SK-MEL-5 (cell line): Measurements from ENCODE around the gene MYO18A. TPM values are rescaled to one million over a fixed set of nuclear protein-coding genes. Genes with fewer than 3 reads are reported as not detected.
"Not testable (repeated sequence)": the region's sequence is repeated elsewhere in the genome, so short reads cannot be mapped to it uniquely, and the experiment has no call there.

Experiments
- DNase-seq: peaks from one replicate; pipeline ENCODE4 v3.0.0-alpha.2; 2016; ENCODE audit warnings: low read depth, low spot score
- in situ Hi-C: cut with HindIII; loops from 2 replicates; pipeline ENCODE4 v1.10.0; 2016; ENCODE audit warnings: low sequenced_read_pairs, high pct_unique_total_duplicates, low pct_unique_long_range_greater_than_20kb
- total RNA-seq: library from RNA; depleted of rRNA; stranded (reverse); fragments of >200 nt; shearing (Covaris generic); gene quantifications from 2 replicates; pipeline ENCODE4 v1.2.3, GENCODE V29; 2014

MYO18A gene
- total RNA-seq, 1 experiment from 2014 or later: 14.9 TPM

DNA sequence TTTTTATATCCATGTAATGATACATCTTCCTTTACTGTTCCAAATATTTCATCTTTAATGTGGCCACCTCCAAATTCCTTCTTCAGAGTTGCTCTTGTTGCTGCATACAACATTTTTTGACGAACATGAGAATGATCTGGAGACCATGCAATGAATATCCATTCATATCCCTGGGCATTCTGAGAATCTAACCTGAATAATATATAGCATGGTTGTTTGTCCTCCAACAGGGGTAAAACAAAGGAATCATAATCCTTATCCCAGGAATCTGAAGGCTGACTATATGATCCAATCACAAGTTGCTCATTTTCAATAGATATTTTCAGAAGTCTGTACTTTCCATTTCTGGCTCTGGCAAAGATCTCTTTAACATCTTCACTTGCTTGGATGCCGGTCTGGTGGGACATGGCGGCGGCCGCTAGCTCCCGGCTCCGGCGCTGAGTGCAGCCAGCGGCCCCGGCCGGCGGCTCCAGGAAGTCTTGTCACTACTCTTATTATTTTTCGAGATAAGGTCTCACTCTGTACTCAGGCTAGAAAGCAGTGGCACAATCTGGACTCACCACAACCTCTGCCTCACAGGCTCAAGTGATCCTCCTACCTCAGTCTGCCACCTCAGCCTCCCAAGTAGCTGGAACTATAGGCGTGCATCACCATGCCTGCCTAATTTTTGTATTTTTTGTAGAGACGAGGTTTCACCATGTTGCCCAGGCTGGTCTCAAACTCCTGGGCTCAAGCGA lies 24.0 kb upstream of the MYO18A start:
- DNase-seq, in situ Hi-C loops: not testable (repeated sequence)

DNA sequence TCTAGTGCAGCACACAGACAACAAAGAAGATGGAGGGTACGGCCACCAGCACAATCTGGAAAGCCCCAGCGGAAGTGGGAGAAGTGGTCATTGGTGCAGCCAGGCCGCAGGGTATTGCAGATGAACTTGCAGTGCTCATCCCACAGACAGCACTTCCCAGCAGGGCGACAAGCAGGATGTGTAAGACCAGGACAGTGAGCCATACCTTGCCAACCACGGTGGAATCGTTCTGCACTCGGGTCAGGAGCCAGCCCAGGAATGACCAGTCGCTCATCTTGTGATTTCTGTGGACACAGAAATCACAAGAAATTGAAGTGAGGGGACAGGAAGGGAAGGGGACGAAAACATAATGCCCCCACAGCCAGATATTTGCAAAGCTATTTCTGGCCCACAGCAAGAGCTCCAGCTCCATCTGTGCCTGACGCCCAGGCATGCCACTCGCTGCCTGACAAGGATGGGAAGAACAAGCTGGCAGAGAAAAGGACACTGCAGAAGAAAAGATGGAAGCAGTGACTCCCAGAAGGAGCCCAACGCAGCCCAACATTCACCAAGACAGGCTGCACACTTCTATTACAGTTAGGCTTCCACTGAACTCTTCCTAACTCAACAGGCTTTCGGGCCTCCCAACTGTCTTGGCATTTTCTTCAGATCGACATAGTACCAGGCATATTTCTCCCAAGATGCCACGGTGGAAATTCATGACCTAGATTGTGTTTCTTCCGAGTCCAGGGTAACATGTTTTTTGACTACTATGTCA lies 17.5 kb upstream of the MYO18A start:
- in situ Hi-C loops: no loop called here
- DNase-seq: no peak

DNA sequence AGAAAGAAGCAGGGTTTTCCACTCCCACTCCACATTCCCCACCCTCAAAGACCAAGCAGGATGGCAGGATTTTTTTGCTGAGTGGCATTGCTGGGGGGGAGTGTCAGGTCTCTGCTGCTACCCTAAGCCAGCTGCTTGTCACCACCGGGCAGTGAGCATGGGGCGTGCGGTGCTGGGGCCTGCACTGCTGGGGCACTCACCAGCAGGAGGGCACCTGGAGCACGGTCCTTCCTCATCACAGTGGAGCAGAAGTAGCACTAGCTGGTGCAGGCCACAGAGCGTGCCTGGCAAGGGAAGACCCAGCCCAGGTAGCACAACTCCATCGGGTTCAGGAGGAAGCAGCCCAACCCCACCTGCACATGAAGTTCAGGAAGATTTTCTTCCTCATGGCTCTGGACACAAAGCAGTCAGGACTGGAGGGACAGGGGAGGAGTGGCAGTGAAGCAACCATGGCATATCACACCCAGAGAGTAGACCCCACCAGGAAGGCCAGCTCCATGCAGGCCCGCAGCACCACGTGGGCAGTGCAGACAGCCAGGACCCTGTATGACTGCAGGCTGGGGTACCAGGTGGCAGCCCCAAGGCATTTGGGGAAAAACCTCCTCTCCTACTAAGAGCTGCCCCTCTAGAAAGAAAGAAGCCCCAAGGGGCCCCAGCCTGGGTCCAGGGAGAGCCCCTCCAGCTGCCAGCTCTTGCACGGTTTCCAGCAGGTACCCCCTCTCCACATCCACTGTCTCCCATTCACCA lies 16.7 kb upstream of the MYO18A start:
- in situ Hi-C loops: no loop called here

DNA sequence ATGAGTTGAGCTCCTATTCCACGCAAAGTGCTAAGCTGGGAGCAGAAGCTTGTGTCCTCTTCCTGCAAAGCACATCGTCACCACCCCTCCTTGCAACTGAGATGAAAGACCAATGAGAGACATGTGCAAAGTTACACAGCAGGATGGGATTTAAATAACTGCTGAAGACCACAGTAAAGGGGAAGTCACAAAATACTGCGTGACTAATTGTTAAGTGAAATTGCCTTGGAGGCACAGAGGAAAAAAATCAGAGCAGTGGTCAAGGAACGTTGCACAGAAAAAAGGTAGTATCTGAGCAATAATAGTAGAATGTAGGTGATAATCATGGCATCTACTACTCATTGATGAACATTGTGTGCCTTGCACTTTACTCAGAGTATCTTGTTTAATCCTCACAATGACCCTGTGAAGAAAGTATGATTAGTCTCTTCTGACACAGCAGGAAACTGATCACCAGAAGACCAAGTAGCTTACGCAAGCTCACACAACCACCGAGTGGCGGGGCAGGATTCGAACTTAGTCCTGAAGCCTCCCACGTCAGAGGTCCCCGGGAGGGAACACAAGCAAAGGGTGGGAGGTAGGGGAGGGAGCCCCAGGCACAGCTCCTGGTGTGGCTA lies 15.4 kb upstream of the MYO18A start:
- in situ Hi-C loops: no loop called here
- peak; percentile 47 for DNase-seq

More for the DNA sequence above, 16.7 kb upstream of the MYO18A start:
- DNase-seq: no peak

DNA sequence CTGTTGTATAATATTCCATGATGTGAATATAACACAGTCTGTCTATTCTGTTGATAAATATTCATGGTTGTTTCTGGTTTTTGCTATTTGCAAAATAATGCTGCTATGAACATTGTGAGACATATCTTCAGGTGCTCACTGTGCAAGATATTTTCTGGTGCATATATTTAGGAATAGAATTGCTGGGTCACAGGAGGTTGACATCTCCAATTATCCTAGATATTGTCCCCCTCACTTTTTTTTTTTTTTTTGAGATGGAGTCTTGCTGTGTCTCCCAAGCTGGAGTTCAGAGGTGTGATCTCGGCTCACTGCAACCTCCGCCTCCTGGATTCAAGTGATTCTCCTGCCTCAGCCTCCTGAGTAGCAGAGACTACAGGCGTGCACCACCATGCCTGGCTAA lies 14.5 kb upstream of the MYO18A start:
- no peak for DNase-seq
- in situ Hi-C loops: no loop called here

DNA sequence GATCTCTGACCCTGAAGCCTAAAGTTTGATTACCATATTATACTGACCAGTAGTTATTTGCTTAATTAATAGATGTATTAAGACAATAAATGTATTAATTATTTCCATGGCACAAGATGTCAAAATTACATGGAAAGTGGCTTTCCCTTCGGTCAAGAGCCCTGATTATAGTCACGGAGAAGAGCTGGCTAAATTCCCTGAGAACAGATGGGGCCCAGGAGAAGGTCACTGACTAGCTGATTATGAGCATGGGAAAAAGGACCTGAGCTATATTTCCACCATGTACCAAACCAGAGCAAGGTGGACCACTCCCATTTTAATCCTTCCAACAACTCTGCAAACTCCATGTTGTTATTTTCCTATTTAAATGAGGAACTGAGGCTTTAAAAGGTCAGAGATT lies 12.9 kb upstream of the MYO18A start:
- in situ Hi-C loops: no loop called here
- no peak for DNase-seq

DNA sequence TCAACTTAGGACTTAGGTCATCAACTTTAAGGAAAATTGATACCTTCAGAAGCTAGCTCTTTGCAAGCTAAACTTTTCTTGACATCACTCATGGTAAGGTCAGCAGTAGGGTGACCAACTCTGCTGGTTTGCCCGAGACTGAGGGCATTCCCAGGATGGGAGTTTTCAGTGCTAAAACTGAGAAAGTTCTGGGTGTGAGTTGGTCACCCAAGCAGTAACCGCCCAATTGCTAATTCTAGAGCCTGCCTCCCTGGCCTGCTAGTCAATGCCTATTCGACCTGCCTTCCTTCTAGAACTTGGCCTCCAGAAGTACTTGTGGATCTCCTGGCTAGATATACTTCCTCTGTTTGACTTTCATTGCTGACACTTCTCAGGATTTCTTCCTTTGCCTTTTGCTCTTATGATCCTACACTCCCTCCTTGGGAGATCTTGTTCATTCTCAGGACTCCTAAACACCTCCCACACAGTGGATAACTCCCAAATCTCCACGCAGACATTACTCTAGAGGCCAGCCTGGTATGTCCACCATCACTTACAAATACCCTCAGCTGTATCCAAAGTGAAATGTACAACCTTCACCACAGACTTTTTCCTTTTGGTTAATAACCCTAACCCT lies 10.5 kb upstream of the MYO18A start:
- in situ Hi-C loops: no loop called here
- no peak for DNase-seq

DNA sequence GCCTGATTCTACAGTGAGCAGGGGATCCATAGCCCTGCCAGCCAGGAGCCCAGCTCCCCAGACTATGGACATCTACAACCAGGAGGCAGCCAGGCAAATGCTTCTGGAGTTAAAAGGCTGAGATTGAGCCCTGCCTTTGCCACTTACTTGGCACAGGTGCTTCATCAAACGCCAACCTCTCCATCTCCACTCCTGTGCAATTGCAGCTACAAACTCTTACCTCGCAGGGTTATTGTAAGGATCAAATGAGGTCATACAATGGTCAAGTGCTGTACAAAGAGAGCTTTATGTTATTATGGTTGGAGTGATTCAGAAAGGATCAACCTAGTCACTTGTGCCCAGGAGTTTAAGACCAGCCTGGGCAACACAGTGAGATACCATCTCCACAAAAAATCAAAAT lies 9.8 kb upstream of the MYO18A start:
- in situ Hi-C loops: no loop called here
- no peak for DNase-seq

DNA sequence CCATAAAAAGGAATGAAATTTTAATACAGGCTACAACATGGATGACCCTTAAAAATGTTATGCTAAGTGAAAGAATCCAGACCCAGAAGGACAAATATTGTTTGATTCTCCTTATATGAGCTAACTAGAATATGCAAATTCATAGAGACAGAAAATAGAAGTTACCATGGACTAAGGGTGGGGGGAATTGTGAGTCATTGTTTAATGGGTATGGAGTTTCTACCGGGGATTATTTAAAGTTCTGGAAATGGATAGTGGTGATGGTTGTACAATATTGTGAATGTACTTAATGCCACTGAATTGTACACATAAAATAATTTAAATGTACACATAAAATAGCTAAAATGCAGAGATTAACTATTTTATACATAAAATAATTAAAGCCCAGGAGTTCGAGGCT lies 9.2 kb upstream of the MYO18A start:
- in situ Hi-C loops: no loop called here
- DNase-seq: no peak

DNA sequence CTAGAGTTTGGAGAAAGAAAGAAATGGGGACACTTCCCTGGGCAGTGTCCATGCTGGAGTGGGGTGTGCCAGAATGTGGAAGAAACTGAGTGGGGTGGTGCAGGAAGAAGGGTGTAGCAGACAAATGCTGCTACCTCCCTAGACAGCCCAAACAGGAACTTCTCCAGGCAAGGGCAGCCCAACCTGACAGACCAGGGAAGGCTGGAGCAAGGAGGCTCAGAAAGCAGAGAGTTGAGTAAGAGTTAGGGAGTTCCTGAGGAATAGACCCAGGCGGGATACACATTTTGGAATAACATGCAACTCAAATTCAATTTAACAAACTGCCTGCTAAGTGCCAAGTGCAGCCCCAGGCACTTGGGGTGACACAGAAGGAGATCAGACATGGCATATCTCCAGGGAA lies 1.0 kb upstream of the MYO18A start:
- no peak for DNase-seq
- in situ Hi-C loops: no loop called here

DNA sequence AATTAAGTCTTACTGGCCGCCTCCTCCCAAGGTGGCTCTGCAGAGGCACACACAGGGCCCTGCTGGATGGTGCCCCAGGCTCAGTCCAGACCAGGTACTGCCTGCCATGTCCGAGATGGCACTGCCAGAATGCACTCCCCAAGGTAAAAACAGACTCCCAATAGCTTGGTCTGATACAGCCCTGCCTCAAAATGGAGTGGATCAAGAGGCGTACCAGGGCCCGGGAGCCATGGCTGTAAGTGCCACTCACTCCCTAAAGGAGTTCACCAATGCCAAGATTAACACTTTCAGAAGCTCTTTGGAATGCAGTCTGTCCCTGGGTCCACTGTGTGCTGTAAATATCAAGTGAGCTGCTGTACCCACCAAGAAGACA lies 576 bp upstream of the MYO18A start:
- no peak for DNase-seq
- in situ Hi-C loops: no loop called here

DNA sequence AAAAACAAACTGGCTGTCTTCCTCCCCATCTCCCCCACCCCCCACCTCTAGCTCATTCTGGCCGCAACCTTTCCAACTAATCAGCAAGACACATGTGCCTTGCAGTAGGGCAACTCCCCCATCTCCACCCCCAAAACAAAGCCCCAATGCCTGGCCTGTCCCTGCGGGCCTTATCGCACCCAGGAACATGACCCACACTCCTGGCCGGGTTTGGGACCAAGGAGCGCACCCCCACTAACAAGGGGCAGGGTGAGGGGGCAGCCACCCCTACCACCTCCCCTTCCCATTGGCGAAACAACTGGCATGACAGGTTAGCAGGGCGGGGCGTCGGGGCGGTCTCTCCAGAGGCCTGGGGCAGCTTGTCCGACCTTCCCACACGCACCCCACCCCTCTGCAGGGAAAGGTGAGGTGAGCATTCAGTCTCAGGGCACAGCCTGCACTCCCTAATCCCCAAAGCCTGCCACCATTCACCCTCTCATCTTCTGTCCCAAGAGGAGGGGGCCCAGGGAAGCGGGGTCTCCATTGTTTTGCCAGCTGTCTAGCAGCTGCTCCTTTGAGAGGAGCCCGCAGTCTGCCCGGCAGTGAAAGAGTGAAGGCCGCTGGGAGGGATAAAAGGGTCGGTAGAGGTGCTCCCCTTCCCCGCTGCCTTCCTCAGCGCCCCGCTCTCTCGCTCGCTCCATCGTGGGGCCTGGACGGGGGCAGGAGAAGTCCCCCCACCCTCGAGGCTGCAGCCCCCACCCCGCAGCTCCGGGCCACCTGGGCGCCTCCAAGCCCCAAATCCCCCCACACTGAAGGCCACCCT lies 765 bp downstream of the MYO18A start:
- in situ Hi-C loops: no loop called here
- DNase-seq: peak; percentile 42

DNA sequence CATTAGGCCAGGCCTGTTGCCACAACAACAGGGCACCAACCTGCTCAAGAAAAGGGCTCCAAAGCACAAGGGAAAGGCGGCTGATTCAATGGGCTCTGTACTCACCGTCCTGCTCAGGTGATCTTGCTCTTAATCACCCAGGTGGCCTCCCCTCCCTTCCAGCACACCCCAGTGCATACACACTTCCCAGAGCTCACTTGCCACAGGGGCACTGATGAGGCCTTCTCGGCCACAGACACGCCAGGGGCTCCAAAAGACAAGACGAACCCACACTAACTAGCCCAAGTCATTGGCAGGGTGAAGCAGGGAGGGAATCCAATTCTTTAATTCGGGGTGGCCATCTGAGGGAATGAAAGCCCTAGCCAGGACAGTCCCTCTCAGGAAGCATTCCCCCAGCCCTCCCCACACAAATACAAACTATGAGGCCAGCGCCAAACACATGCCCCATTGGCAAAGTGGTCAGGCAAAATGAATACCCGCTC lies 1.4 kb downstream of the MYO18A start:
- DNase-seq: no peak
- in situ Hi-C loops: no loop called here

DNA sequence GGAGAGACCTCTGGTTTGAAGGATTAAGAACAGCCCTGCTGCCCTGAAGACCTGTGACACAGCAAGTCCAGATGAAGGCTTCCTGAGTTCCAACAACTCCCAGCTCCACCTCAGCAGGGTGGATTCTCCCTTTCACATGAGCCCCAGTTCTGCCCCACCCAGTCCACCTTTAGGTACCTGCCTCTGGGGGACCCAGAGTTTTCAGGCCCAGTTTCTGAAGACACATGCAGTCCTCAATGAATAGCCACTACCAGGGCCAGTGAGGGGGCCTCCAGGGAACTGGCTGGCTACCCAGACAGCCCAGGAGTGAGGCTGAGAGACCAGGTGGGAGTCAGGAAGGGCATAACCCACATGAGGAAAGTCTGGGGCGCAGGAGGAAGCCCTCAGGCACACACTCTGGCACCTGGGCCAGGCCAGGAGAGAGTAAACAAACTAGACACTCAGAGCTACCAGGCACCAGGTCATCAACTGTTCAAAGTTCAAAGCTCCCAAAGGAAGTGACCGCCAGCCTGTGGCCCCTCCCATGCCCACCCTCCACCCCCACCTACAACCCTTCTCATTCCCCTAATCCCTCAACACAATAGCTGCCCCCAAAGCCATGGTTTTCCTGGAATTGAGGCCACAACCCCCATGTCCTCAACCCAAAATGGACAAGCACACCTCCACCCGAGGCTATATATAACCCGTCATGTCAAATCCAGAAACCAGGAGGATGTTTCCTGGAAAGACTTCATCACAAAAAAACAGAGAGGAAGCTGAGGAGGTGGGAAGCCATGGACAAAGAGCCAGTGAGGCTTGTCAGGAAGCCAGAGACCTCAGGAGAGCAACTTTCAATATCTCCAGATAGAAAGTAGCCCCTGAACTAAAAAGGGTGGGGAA lies 2.1 kb downstream of the MYO18A start:
- DNase-seq: no peak

DNA sequence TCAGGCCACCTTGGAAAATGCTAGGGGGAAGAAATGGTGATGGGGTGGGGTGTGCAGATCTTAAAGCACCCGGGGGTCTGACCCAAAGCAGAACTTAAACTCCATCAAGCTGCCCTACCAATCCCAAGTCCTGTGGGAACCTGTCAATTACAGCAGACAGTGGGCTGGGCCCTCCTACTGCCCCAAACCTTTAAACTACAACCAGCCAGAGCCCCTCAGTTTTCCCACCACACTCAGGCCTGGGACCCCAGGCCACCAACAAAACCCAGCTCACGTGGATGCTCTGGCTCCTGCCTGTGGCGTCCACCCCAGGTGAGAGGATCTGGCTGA lies 2.7 kb downstream of the MYO18A start:
- in situ Hi-C loops: no loop called here
- no peak for DNase-seq

More for the DNA sequence above, 2.1 kb downstream of the MYO18A start:
- in situ Hi-C loops: no loop called here
